GM03348 (cell line): ENCODE data around the gene NRIP2.
A peak's percentile ranks its signal among the peaks of the same experiment; 100 is the strongest.

ENCODE experiments used
- DNase-seq: peaks from one replicate; pipeline ENCODE4 v3.0.0; 2012; ENCODE audit warnings: low spot score

Gene NRIP2

DNA sequence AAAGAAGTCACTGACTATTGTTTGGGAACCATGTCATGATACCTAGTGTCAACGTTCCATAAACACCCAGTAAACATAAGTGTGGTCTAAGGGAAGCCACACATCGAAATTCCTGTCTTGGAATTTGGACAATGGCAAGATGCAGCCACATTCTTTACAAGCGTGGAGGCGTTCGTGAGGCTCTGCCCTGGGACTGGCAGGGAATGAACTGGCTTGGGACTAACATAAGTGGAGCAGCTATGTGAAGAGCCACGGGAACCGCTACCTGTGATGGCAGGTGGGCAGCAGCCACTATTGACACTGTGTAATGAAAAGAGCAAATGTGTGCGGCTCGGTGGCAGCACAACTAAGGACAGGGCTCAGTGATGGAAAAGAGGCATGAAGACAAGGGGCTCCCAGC, 10.0 kb upstream of the NRIP2 start:
- no peak for DNase-seq

DNA sequence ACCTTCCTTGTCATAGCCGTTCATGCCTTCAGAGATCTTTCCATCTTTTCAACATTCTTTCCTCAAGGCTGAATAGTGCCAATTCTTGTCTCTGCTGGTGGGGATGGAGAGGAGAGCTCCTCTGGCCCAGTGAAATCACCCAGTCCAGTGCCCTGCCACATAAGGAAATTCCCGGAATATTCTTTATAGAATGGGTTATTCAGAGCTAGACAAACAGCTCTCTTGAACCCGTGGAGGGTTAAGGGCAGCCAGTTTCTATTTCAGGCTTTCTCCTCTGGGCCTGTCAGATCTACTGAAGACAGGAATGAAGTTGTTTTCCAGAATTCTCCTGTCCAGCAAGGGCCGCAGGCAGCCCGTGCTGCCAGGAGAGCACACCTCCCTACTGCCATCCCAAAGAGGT, 8.1 kb upstream of the NRIP2 start:
- DNase-seq, result no peak

DNA sequence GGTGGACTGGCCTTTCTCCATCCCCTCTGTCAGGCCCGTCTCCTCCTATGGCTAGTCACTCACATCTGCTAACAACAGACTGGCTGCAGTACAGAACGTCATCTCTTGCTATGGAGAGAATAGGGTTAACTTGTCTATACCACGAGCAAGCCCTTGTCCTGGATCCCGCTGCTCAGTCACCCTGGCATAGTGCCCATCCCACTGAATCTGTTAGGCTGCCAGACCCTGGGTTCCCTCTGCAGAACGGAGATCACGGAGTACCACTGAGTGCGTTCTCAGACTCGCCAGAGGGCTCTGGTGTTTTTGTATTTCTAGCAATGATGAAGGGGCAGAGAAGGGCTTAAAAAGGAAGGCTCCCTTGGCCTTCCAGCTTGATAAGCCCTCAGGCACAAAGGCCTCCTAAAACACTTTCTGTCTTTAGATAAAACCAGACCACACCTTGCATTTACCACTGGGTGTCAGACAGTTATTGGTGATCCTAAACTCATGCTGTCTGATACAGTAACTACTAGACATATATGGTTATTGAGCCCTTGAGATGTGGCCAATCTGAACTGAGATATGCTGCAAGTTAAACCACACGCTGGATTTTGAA, 6.3 kb upstream of the NRIP2 start:
- no peak for DNase-seq

DNA sequence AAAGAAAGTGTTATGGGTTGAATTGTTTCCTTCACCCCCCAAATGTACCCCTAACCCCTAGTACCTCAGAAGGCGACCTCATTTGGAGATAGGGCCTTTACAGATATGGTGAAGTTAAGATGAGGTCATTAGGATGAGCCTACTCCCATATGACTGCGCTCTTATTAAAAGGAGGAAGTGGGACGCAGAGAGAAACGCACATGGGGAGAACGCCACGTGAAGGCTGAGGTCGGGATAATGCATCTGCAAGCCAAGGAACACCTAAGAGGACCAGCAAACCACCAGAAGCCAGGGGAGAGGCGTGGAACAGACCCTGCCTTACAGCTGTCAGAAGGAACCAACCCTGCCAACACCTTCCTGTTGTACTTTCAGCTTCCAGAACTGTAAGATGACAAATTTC, 1.7 kb upstream of the NRIP2 start:
- DNase-seq, result no peak

DNA sequence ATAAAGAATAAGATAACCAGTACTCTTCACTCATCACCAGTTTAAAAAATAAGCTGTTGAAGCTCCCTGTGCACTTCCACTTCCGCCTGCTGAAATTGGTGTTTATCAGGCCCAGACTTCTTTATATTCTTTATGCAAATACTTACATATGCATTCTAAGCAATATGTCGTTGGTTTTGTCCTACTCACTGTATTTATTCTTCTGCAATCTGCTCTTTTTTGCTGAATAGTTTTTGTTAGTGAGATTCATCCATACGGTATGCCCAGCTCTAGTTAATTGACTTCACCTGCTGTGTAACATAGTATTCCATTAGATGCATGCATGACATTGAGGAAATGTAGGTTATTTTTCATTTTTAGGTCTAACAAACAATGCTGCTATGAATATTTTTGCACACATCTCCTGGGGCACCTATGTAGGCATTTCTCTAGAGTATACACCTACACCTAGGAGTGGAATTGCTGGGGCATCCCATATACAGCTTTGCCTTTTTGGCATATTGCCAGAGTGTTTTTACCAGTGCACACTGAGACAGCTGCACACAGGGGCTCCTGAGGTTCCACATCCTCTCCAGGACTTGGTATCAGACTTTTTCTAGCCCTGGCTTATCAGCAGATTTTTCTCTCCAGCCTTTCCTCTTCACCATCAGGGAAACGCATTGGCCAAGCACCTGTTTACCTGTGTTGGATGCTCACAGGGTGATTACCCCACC, 1.0 kb upstream of the NRIP2 start:
- no peak for DNase-seq

DNA sequence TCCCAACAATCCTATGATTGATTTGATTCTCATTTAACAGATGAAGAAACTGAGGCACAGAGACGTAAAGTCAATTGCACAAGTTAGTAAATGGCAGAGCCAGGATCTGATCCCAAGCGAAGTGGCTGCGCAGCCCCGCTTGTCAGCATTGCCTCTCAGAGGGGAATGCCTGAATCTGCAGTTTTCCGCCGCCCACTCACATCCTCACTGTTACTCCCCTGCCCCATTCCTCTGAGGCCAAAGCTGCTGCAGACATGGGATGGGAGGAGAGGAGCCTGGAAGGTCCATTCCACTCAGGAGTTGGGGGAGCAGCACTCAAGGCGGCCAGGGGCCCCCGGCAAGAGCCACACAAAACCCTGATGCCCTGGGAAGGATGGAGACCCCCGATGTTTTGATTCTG, 1.0 kb downstream of the NRIP2 start:
- no peak for DNase-seq

DNA sequence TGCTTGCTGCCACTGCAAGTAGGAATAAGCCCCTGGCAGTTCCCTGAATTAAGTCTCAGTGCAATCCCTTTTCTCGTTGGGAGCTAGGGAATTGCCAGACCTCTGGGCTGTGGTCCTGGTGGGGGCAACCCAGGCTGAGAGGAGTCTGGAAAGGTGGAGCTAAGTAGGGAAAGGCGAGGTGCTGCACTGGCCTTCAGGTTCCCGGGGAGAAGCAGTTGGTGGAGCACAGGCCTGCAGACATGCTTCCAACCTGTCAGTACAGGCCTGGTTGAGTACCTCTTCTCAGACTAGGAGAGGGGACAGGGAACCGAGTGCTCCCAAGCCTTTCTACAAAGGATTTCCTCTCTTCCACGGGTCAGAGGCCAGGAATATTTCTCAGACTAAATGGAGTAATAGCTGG, 1.5 kb downstream of the NRIP2 start:
- no peak for DNase-seq

DNA sequence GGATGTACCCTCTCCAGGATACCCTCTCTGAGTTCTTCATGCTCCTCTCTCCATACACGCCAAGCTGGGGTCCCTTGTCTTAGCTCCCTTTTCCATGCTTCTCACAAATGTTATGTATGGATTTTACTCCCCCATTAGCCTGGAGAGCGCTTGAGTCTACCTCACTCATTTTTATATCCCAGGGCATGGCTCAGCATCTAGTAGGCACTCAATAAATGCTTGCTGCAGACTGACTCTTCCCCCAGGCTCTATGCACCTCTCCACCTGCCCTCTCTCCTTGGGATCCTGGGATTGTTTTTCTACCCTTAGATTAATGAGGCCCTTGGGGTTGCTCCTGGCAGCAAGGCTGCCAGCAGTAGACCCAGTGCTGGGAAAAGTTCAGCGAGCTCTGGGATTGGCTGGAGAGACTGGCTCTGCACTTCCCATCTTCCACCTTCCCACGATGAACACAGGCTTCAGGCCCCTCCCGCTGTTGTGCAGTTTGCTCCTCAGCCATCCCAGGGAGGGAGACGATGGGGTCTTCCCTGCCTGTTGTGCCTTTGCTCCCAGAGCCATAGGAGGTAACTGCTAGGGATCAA, 2.2 kb downstream of the NRIP2 start:
- DNase-seq, result no peak

DNA sequence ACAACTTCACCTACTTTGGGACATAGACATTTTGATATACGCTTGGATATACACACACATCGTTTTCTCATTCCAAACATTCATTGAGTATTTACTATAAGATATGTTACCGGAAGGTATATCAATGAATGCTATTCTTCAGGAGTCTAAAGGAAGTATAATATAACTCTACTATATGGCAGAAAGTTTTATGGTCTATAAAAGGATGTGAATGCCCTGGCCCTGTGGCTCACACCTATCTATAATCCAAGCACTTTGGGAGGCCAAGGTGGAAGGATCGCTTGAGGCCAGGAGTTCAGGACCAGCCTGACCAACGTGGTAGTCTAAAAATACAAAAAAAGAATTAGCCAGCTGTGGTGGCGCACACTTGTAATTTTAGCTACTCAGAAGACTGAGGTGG, 5.6 kb downstream of the NRIP2 start:
- DNase-seq, result no peak

DNA sequence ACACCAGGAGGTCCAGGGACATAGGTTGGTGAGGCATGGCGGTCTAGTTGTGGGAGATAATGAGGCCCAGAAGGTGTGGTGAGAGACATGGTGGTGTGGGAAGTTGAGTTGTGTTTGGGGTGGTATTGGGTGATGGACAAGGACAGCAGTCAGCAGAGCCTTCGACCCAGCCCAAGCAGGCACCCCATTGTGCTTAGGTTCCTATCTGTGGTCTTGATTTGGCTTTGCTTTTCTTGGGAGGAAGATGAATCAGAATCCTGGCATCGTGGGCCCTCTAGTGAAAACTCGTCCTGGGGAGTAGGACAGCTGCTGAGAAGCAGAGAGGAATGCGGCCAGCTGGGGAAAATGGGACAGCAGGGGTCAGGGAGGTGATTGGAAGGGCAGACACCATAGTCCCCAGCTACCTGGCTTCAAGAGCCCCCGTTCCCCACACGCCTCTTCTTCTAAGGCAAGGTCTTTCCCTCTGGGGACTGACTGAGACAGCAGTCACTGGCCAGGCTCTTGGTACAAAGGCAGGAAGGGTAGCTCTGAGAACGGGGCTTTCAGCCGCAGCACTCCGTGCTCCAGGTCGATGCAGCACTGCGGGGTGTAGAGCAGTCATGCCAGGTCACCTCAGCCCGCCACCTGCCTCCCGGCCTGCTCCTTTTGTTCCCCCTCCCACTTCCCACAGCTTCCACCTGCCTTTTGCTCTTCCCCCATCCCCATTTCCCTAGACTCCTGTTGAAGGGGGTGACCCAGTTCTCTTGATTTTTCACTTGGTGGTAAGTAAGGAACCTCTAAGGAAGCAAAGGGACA, 7.9 kb downstream of the NRIP2 start:
- DNase-seq, result no peak

DNA sequence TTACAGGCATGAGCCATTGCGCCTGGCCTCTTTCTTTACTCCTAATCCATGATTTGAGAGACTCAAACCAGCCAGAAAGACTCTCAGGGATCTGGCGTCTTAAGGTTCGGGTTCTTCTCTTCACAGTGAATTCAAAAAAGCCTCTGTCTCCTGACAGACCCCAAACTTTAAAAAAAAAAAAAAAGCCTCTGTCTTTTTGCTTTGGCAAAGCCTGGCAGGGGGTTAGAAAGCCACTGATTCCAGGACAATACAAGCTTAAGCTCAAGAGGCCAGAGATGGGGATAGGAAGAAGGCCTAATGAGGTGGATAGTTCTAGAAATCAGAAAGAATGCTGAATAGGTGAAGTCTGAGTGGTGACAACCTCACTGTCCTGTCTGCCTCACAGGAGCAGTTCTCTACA, 8.8 kb downstream of the NRIP2 start:
- DNase-seq, result no peak

DNA sequence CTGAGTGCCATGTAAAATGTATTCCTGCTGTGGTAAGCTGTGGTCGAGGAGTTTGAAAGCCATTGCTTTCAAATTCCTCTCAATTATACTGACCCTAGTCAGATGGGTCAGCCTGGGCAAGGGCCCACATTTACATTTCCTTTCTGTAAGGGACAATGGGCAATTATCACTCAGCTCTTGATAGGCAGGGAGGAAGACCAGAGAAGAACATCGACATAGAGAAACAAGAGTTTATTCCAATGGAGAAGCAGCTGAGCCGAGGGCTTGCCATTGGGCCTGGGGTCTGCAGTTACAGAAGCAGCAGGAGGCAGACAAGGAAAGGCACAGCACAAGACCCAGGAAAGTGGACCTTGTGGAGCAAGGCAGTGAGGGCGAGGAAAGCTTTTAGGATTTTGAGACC, 9.7 kb downstream of the NRIP2 start:
- DNase-seq, result no peak

DNA sequence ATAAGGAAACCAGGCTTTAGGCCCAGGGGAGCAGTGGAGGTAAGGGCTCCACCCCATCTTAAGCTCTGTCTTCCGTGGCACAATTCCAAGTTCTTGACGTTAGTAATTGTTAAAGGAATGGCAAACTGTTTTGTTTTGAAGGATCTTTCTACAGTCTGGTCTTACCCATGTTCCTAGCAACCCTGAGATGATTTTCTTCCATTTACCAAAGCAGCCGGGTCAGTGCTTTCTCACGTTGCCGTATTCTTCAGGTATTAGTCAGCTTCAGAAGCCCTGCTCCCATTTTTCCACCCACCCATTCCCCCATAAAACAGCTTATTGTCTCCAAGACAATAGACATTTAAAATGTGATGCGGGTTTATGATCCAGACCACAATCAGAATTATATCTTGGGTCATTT, 10.3 kb downstream of the NRIP2 start:
- DNase-seq, result no peak

DNA sequence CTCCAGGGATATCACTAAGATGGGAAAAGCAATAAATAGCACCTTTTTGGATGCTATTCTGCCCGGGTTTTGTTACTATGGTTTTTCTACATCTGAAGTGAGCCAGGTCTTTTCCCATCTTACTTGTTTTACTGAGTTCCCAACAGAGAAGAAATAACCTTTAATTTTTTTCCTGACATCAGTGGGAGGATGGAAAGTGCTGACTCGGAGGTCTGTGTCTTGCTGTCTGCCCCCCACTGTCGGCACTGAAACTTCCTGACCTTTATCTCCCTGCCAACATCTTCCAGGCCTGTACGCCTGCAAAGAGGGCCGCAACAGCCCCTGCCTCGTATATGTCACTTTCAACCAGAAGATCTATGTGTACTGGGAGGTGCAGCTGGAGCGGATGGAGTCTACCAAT, 11.4 kb downstream of the NRIP2 start:
- no peak for DNase-seq

DNA sequence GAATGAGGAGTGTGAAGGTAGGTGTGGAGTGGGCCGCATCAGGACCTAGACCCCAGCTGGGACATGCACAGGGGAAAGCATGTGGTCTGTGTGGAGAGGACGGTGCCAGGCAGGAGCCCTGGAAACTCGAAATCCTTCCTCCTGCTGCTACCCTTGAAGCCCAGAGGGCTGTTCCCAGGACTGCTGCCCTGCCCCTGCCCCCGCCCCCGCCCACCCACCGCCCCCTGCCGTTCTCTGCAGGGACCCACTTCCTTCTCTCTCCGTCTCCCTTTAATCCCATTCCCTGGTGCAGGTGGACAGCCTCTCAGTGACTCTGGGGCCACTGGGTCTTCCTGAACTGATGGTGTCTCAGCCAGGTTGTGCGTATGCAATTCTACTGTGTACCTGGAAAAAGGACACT, 14.4 kb downstream of the NRIP2 start:
- no peak for DNase-seq

DNA sequence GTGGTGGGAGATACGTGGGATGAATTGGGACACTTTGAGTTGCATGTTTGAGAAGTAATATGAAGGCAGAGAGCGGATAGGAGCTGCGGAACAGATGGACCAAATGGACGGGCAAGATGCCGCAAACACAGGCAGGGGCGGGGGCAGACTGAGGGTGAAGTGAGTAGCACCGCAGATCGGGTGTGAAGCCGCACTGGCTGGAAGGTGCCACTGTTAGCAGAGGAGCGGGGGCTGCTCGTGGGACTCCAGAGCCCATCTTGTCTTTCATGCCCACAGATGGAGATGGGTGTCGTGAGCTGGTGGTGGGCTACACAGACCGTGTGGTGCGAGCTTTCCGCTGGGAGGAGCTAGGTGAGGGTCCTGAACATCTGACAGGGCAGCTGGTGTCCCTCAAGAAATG, 15.0 kb downstream of the NRIP2 start:
- DNase-seq, result no peak

DNA sequence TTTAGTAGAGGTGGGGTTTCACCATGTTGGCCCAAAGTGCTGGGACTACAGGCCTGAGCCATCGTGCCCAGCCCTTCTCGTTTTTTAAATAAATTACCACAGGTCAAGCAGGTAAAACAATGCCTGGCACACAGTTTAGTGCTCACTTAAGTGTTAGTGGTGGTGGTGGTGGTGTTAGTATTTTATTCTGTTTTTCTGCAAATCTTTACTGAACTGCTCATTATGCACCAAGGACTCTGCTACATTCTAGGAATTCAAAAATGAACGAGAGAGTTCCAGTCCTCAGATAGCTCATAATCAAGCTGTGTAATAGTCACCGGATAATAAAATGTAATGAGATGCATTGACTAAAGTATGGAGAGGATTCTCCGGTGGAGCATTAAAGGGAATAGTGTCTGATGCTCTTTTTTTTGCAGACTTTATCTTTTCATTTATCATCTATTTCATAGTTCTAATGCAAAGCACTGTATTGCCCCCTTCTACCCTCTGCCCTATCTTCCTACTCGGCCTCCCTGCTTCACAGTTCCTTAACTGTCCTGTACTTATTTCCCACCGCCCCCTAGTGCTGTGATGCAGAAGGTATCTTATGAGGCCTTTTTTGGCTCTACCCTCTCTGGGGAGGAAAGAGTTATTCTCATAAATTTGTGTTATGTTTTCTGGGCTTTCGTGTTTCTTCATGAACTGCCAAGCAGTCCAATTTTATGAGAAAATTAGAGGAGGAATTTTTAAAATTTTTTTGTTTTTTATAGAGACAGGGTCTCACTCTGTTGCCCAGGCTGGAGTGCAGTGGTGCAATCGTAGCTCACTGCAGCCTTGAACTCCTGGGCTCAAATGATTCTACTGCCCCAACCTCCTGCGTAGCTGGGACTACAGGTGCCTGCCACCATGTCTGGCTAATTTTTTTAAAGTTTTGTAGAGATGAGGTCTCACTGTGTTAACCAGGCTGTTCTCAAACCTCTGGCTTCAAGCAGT, 21.3 kb downstream of the NRIP2 start:
- DNase-seq, result peak; percentile 80

DNA sequence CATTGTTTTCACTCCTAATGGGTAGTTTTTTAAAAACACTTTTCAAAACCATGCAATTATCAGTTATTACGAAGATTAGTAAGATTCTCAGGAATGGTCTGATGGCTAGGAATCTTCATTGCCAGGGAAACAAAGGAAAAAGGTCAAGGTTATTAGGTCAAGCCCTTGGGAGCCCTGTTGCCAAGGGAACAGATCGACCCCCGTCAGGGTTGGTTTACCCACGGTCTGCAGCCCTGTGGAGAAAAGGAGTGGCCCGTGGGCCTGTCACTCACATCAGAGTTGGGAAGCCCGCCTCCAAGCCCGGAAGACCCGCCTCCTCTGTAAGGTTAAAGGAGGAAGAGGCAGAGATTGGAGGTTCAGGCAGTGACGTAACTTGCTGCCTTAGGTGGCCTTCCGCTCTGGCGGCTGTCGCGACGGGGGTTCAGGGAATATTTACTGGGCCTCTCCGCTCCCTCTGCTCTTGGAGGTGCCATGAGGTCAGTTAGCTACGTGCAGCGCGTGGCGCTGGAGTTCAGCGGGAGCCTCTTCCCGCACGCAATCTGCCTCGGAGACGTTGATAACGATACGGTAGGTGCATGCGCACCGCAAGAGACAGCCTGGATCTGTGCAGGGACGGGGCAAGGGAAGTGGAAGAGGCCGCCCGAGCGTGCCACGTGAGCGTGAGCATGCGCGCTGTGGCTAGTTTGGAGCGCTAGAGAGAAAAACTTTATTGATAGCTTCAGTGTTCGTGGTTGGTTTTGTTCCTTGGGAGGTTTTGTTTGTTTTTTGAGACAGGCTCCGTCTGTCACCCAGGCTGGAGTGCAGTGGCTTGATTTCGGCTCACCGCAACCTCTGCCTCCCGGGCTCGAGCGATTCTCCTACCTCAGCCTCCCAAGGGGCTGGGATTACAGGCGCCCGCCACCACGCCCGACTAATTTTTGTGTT, 22.3 kb downstream of the NRIP2 start, which contains the start of gene ITFG2:
ITFG2 (plus strand) TSS at position 379 of the 924 bp plus-strand sequence; CDS start at position 472, 93 bp downstream.
- DNase-seq, result peak; percentile 97

DNA sequence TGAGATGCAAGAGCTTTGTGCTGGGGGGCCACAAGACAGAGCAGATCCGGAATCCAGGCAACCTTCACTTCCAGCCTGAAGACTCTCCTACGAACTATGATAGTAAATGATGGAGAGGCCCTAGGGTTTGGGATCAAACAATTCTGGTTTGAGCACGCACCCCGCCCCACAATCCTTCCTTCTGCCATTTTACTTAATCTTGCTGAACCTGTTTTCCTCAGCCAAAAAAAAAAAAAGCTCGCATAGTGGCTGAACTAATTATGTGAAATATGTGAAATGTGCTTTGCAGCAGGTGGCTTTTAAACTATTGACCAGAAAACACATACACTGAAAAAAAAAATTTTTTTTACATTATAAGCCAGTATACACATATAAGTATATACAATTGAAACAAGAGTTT, 23.0 kb downstream of the NRIP2 start:
- DNase-seq, result no peak

DNA sequence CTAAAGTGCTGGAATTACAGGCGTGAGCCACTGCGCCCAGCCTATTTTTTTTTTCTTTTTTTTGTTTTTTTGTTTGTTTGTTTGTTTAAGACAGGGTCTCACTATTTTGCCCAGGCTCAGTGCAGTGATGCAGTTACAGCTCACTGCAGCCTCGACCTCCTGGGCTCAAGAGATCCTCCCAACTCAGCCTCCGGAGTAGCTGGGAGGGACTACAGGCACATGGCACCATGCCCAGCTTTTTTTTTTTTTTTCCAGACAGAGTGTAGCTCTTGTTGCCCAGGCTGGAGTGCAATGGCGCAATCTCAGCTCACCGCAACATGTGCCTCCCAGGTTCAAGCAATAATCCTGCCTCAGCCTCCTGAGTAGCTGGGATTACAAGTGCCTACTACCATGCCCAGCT, 28.1 kb downstream of the NRIP2 start:
- DNase-seq, result no peak

DNA sequence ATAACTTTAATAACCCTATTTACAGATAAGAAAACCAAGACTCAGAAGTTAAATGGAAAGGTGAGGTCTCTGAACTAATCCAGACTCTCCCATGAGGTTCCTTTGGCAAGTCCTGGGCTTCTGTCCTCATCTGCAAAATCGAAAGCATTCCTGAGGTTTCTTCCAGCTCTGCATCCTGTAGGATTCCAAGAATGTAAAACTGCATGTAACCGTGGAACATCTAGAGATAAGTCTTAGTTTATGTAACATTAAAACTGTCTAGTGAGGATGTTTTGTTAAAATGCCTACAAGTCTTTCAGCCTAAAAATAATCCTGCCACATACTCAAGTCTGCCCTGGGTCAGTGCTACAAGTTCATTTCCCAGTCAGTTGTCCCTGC, 29.7 kb downstream of the NRIP2 start:
- DNase-seq, result peak; percentile 41
